ENCODE data around the gene ANKRD27. TPM values are rescaled to one million over a fixed set of nuclear protein-coding genes. Genes with fewer than 3 reads are reported as not detected.

Gene ANKRD27
- total RNA-seq, 1 experiment from 2014 or later, result 64.2 TPM

- Histone ChIP-seq H3K36me3 (ENCODE audit: control insufficient read depth, insufficient read depth, low read length) (no peaks in the 10 kb centered on the region), H3K4me3 (ENCODE audit: low read depth in 2 of 2, low read length in 2 of 2) (no peak overlapping the region), H3K9me3 (ENCODE audit: control insufficient read depth, insufficient read depth, low read depth, low read length) (no peaks in the 10 kb centered on the region), H3K27ac (ENCODE audit: low read length) (no peak overlapping the region), H3K27me3 (ENCODE audit: control insufficient read depth, insufficient read depth, low read length) (no peaks in the 10 kb centered on the region), H3K4me1 (ENCODE audit: control insufficient read depth, insufficient read depth, low read length) (no peaks in the 10 kb centered on the region)
- BruUV-seq (replicated peaks), result no TSS peak
- in situ Hi-C loops (cut with HindIII; ENCODE audit: low pct_unique_long_range_greater_than_20kb, low sequenced_read_pairs) (no loop called here), intact Hi-C loops (cut with micrococcal nuclease; ENCODE audit: unreplicated experiment) (no loop called here)
- POLR2A ChIA-PET, result no interaction called here
- TF ChIP-seq TCF7L2 (IDR thresholded peaks at IDR 0.05; ENCODE audit: low read depth, low read length), result no peak
- no peak for TF ChIP-seq POLR2AphosphoS5 (IDR thresholded peaks at IDR 0.05; ENCODE audit: low read depth, low read length)
- TF ChIP-seq SIN3A (IDR thresholded peaks at IDR 0.05; ENCODE audit: borderline replicate concordance, insufficient read depth, low read depth, low read length), result no peak
- TF ChIP-seq REST (IDR thresholded peaks at IDR 0.05; ENCODE audit: insufficient read depth in 1 of 2, low read depth in 2 of 2, low read length in 1 of 2), result no peak
- TF ChIP-seq CTCF (IDR thresholded peaks at IDR 0.05), result no peak
- DNase-seq (ENCODE audit: low read depth, low spot score), result no peak
- CTCF ChIA-PET, result no interaction called here
- no peak for ATAC-seq
Observed at GRCh38 chr19:32661318-32661717, 13.7 kb downstream of the ANKRD27 start.

- H3K9me3 ChIP-seq (ENCODE audit: control insufficient read depth, insufficient read depth, low read depth, low read length), result no peaks in the 10 kb centered on the region
- ATAC-seq, result no peak
- intact Hi-C loops (cut with micrococcal nuclease; ENCODE audit: unreplicated experiment), result no loop called here
- H3K27me3 ChIP-seq (ENCODE audit: control insufficient read depth, insufficient read depth, low read length), result no peaks in the 10 kb centered on the region
- ChIA-PET POLR2A (no interaction called here), CTCF (no interaction called here)
- H3K4me3 ChIP-seq (ENCODE audit: low read depth in 2 of 2, low read length in 2 of 2), result no peak overlapping the region
- BruUV-seq (replicated peaks), result no TSS peak
- TF ChIP-seq CTCF (IDR thresholded peaks at IDR 0.05) (no peak), TCF7L2 (IDR thresholded peaks at IDR 0.05; ENCODE audit: low read depth, low read length) (no peak), POLR2AphosphoS5 (IDR thresholded peaks at IDR 0.05; ENCODE audit: low read depth, low read length) (no peak), SIN3A (IDR thresholded peaks at IDR 0.05; ENCODE audit: borderline replicate concordance, insufficient read depth, low read depth, low read length) (no peak), REST (IDR thresholded peaks at IDR 0.05; ENCODE audit: insufficient read depth in 1 of 2, low read depth in 2 of 2, low read length in 1 of 2) (no peak)
- no peaks in the 10 kb centered on the region for H3K4me1 ChIP-seq (ENCODE audit: control insufficient read depth, insufficient read depth, low read length)
- no peak overlapping the region for H3K27ac ChIP-seq (ENCODE audit: low read length)
- in situ Hi-C loops (cut with HindIII; ENCODE audit: low pct_unique_long_range_greater_than_20kb, low sequenced_read_pairs), result no loop called here
- no peaks in the 10 kb centered on the region for H3K36me3 ChIP-seq (ENCODE audit: control insufficient read depth, insufficient read depth, low read length)
- DNase-seq (ENCODE audit: low read depth, low spot score), result no peak
Observed at GRCh38 chr19:32658527-32658926, 16.5 kb downstream of the ANKRD27 start.

Data from Panc1 (cell line).